D341Med (cell line): Measurements from ENCODE around the gene CYP27C1.

Experiments used
- DNase-seq: peaks from one replicate; pipeline ENCODE4 v3.0.0; 2012; ENCODE audit warnings: low spot score

The CYP27C1 gene

GRCh38 chr2:127193164-127193966, 26.7 kb downstream of the CYP27C1 start:
- no peak for DNase-seq

GRCh38 chr2:127191331-127192219, 28.5 kb downstream of the CYP27C1 start:
- DNase-seq, result no peak

- no peak for DNase-seq
Observed at GRCh38 chr2:127188797-127189196, 31.3 kb downstream of the CYP27C1 start.

GRCh38 chr2:127187831-127188230, 32.3 kb downstream of the CYP27C1 start:
- DNase-seq, result no peak

- DNase-seq, result no peak
Observed at GRCh38 chr2:127187081-127187775, 32.9 kb downstream of the CYP27C1 start.

GRCh38 chr2:127185705-127186104, 34.4 kb downstream of the CYP27C1 start:
- DNase-seq, result no peak

GRCh38 chr2:127185093-127185492, 35.0 kb downstream of the CYP27C1 start:
- DNase-seq, result no peak

GRCh38 chr2:127183771-127184170, 36.3 kb downstream of the CYP27C1 start:
- DNase-seq, result no peak

- DNase-seq, result no peak
Observed at GRCh38 chr2:127182626-127183458, 37.3 kb downstream of the CYP27C1 start.

- no peak for DNase-seq
Observed at GRCh38 chr2:127181851-127182250, 38.2 kb downstream of the CYP27C1 start.

GRCh38 chr2:127179766-127180165, 40.3 kb downstream of the CYP27C1 start:
- no peak for DNase-seq

GRCh38 chr2:127177617-127178263, 42.4 kb downstream of the CYP27C1 start:
- DNase-seq, result no peak

- DNase-seq, result no peak
Observed at GRCh38 chr2:127176371-127177311, 43.5 kb downstream of the CYP27C1 start.

- DNase-seq, result no peak
Observed at GRCh38 chr2:127175751-127176354, 44.2 kb downstream of the CYP27C1 start.

GRCh38 chr2:127175041-127175721, 44.9 kb downstream of the CYP27C1 start:
- DNase-seq, result no peak

GRCh38 chr2:127174640-127175039, 45.5 kb downstream of the CYP27C1 start:
- no peak for DNase-seq

- DNase-seq, result no peak
Observed at GRCh38 chr2:127174136-127174535, 46.0 kb downstream of the CYP27C1 start.

GRCh38 chr2:127173057-127173456, 47.0 kb downstream of the CYP27C1 start:
- DNase-seq, result no peak

- no peak for DNase-seq
Observed at GRCh38 chr2:127172306-127172705, 47.8 kb downstream of the CYP27C1 start.
